ENCODE data around the gene HIVEP3.

DNA sequence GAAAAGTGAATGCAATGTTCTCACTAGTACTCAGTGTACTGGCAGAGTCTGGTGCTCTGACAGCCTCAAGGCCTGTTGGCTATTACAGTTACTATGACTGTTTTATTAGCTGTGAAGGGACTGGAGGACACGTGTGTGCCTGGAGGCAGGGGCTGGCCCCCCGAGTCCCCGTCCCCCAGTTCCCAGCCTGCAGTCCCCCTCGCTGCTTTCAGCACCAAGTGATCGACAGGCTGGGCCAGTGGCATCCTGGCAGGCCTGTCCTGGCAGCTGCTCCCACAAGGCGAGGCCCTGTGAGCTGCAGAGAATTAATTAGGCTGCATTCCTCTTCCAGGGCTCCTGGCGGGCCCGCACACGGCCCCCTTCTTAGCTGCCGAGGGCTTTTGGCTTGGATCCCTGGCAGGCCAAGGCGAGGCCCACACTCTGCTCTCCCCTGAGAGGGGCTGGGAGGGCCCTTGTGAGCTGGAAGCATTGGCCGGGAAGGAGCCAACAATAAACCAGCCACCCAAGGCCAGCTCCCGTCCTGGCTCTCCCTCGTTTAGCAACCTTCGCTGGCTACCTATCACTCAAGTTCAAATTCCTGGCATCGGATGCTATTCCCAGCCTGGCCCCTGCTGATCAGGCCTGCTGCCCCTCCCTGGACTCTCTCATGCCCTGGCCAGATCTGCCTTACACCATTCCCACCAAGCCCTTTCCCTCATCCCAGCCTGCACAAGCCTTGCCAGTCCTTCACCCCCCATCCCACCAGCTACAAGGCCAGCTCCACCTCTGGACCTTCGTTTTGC, 444.0 kb downstream of the HIVEP3 start:
- TF ChIP-seq, protein P1, sequence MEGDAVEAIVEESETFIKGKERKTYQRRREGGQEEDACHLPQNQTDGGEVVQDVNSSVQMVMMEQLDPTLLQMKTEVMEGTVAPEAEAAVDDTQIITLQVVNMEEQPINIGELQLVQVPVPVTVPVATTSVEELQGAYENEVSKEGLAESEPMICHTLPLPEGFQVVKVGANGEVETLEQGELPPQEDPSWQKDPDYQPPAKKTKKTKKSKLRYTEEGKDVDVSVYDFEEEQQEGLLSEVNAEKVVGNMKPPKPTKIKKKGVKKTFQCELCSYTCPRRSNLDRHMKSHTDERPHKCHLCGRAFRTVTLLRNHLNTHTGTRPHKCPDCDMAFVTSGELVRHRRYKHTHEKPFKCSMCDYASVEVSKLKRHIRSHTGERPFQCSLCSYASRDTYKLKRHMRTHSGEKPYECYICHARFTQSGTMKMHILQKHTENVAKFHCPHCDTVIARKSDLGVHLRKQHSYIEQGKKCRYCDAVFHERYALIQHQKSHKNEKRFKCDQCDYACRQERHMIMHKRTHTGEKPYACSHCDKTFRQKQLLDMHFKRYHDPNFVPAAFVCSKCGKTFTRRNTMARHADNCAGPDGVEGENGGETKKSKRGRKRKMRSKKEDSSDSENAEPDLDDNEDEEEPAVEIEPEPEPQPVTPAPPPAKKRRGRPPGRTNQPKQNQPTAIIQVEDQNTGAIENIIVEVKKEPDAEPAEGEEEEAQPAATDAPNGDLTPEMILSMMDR (IDR thresholded peaks at IDR 0.05; ENCODE audit: low read length) = no peak
- no peak for TF ChIP-seq EZH2 (IDR thresholded peaks at IDR 0.05; ENCODE audit: borderline replicate concordance, low read length)

Data from OCI-LY1 (cell line).